Measurements from ENCODE around the gene ZNF688.

- TF ChIP-seq CTCF (IDR thresholded peaks at IDR 0.05): no peak
- no peak for TF ChIP-seq POLR2A (IDR thresholded peaks at IDR 0.05)
Measured at GRCh38 chr16:30567991-30568638, 3.4 kb downstream of the ZNF688 start.
